GM19043 (cell line): ENCODE data around the gene FER.
"Not testable (repeated sequence)": the region's sequence is repeated elsewhere in the genome, so short reads cannot be mapped to it uniquely, and the experiment has no call there.

Source experiments
- ATAC-seq: cut with Tn5 transposase; IDR thresholded peaks from one replicate; pipeline ENCODE4 v1.9.1; 2021; ENCODE audit warnings: low read depth; ENCODE audit not compliant: unreplicated experiment

FER gene

GRCh38 chr5:108743846-108744245 is 3.9 kb upstream of the FER start:
- ATAC-seq, result no peak

GRCh38 chr5:108747111-108747773 is 455 bp upstream of the FER start:
- no peak for ATAC-seq

- ATAC-seq, result peak; percentile 92
Measured at GRCh38 chr5:108748401-108749127, 867 bp downstream of the FER start.

- peak; percentile 24 for ATAC-seq
Measured at GRCh38 chr5:108749128-108749861, 1.6 kb downstream of the FER start.

GRCh38 chr5:108753331-108753730 is 5.6 kb downstream of the FER start:
- no peak for ATAC-seq

- ATAC-seq, result no peak
Measured at GRCh38 chr5:108753877-108754276, 6.2 kb downstream of the FER start.

GRCh38 chr5:108760512-108760911 is 12.8 kb downstream of the FER start:
- ATAC-seq, result no peak

- ATAC-seq, result no peak
Measured at GRCh38 chr5:108762660-108763059, 15.0 kb downstream of the FER start.

GRCh38 chr5:108763222-108763916 is 15.7 kb downstream of the FER start:
- ATAC-seq, result no peak

- no peak for ATAC-seq
Measured at GRCh38 chr5:108765647-108766046, 17.9 kb downstream of the FER start.

- ATAC-seq, result not testable (repeated sequence)
Measured at GRCh38 chr5:108766916-108767315, 19.2 kb downstream of the FER start.

- peak; percentile 65 for ATAC-seq
Measured at GRCh38 chr5:108769352-108769751, 21.7 kb downstream of the FER start.

GRCh38 chr5:108772626-108773025 is 24.9 kb downstream of the FER start:
- no peak for ATAC-seq

GRCh38 chr5:108773330-108773729 is 25.6 kb downstream of the FER start:
- no peak for ATAC-seq

GRCh38 chr5:108774079-108774478 is 26.4 kb downstream of the FER start:
- not testable (repeated sequence) for ATAC-seq

- not testable (repeated sequence) for ATAC-seq
Measured at GRCh38 chr5:108777582-108777981, 29.9 kb downstream of the FER start.

GRCh38 chr5:108784577-108784976 is 36.9 kb downstream of the FER start:
- ATAC-seq, result not testable (repeated sequence)

GRCh38 chr5:108786806-108787483 is 39.2 kb downstream of the FER start:
- no peak for ATAC-seq

- no peak for ATAC-seq
Measured at GRCh38 chr5:108788142-108788541, 40.4 kb downstream of the FER start.

GRCh38 chr5:108793207-108793606 is 45.5 kb downstream of the FER start:
- ATAC-seq, result no peak
